ENCODE results near the gene ZNF625.
"Not testable (repeated sequence)": the region's sequence is repeated elsewhere in the genome, so short reads cannot be mapped to it uniquely, and the experiment has no call there.

Gene ZNF625

GRCh38 chr19:12137221-12137940 is 19.2 kb downstream of the ZNF625 start:
- DNase-seq (ENCODE audit: low read depth) = no peak

- DNase-seq (ENCODE audit: low read depth) = no peak
These were observed 23.5 kb downstream of the ZNF625 start for GRCh38 chr19:12133069-12133468.

DNA sequence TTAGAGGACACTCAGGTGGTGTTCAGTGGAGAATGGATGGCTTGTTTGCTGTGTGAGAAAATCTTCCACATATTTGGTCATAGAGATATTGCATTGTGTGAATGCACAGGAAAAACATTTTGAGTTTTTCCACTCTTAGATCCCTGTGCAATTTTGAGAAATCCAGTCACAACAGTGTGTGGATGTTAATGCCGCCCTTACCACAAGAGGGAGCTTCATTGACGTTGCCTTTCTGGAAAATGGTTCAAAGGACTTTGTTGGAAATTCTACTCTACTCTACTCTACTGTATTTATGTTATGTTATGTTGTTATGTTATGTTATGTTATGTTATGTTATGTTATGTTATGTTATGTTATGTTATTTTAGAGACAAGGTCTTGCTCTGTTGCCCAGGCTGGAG is 29.8 kb downstream of the ZNF625 start:
- DNase-seq (ENCODE audit: low read depth) = no peak

DNA sequence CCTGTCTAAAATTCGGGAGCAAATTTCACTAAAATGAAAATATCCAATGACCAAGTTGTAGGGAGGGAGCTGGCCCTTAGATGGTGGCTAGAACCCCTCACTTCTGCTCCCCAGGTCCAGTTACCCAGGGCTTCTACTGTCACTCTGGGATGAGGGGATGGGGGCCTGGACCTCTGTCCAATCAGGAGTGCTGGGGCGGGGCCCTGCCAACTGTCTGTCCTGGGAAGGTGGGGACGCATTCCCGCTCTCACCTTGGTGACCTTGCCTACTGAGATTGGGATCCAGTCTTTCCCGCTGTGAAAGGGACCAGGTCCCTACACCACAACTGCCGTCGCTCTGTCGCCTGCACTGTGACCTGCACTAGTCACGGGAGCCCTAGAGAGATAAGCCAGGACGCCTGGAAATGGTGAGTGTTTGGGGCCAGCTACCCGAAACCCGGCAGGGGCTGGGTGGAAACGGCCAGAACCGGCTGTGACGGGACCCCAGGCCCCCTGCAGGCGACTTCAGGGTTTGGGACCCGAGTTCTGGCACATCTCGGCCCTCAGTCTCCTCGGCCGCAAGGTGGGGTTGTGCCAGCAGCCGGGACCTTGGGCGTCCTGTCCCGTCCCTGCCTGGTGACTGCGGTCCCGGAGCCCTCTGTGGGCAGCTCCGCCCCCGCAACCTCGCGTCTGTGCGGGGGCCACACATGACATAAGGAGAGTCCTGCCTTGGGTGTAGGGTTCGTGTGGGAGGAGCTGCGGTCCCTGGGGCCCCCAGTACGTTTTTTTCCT is 39.1 kb downstream of the ZNF625 start:
- no peak for DNase-seq (ENCODE audit: low read depth)

GRCh38 chr19:12113121-12113520 is 43.4 kb downstream of the ZNF625 start:
- no peak for DNase-seq (ENCODE audit: low read depth)

DNA sequence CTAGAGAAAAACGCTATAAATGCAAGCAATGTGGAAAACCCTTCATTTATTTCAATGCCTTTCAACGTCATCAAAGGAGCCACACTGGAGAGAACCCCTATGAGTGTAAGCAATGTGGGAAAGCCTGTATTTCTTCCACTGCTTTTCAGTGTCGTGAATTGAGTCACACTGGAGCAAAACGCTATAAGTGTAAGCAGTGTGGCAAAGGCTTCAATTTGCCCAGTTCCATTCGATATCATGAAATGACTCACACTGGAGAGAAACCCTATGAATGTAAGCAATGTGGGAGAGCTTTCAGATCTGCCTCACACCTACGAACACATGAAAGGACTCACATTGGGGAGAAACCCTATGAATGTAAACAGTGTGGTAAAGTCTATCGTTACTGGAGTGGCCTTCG is 43.8 kb downstream of the ZNF625 start:
- no peak for DNase-seq (ENCODE audit: low read depth)

DNA sequence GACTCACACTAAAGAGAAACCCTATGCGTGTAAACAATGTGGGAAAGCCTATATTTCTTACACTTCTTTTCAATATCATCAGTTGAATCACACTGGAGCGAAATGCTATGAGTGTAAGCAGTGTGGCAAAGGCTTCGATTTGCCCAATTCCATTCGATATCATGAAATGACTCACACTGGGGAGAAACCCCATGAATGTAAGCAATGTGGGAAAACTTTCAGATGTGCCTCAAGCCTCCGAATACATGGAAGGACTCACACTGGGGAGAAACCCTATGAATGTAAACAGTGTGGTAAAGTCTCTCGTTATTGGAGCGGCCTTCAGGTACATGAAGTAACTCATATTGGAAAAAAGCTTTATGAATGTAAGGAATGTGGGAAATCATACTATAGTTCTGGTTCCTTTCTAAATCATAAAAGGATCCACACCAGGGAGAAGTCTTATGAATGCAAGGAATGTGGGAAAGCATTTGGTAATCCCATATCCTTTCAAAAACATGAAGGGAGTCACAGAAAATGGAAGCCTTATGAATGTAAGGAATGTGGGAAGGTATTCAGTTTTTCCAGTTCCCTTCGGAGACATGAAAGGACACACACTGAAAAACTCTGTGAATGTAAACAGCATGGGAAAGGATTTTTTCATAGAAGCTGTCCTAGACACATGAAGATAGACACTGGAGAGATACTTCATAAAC is 44.4 kb downstream of the ZNF625 start:
- DNase-seq (ENCODE audit: low read depth) = no peak

GRCh38 chr19:12111176-12111575 is 45.4 kb downstream of the ZNF625 start:
- DNase-seq (ENCODE audit: low read depth) = no peak

- DNase-seq (ENCODE audit: low read depth) = not testable (repeated sequence)
These were observed 52.6 kb downstream of the ZNF625 start for GRCh38 chr19:12103909-12104308.

GRCh38 chr19:12098040-12098439 is 58.5 kb downstream of the ZNF625 start:
- no peak for DNase-seq (ENCODE audit: low read depth)

GRCh38 chr19:12095111-12095790 is 61.3 kb downstream of the ZNF625 start:
- no peak for DNase-seq (ENCODE audit: low read depth)
